HG03135 (cell line): Measurements from ENCODE around the gene SBF1.

Source experiments
- ATAC-seq: cut with Tn5 transposase; IDR thresholded peaks from one replicate; pipeline ENCODE4 v1.9.1; 2021; ENCODE audit warnings: mild to moderate bottlenecking, moderate library complexity; ENCODE audit not compliant: unreplicated experiment

SBF1 gene

GRCh38 chr22:50467773-50468440 is 6.9 kb downstream of the SBF1 start:
- no peak for ATAC-seq

GRCh38 chr22:50467341-50467740 is 7.5 kb downstream of the SBF1 start:
- ATAC-seq: no peak

DNA sequence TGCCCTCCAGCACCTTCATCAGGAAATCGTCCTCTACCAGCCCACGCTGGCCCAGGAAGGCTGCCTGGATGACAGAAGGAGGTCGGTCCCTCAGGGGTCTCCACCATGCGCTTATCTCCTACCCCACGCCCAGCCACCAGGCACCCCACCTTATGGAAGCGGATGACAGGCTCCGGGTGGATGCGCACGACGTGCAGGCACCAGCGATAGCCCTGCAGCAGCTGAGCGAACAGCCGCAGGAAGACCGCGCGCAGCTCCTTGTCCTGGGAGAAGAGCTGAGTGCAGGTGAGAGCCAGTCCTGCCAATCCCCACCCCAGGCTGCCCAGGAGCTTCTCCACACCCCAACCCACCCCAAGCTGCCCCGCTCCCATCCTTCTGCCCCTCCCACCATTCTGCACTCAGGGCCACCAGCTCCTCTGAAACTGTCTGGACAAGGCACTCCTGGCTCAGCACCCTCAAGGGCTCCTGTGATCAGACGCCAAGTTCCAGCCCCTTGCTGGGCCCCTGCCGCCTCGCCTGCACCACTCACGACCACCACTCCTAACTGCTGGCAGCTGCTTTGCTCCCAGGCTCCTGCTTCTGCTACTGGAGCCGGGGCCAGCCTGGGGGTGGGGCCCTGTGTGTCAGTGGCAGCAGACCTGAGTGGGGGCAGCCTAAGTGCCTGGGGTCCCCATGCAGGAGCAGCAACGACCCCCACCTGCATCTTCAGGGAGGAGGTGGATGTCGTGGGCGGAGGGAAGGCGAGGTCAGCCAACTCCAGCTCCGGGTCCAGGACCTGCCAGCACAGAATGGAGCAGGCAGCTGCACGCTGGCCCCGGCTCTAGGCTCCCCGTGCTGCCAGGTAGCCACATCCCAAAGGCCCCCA is 9.5 kb downstream of the SBF1 start:
- no peak for ATAC-seq

- ATAC-seq: no peak
Observed at GRCh38 chr22:50464451-50464850, 10.4 kb downstream of the SBF1 start.

GRCh38 chr22:50463188-50463900 is 11.5 kb downstream of the SBF1 start:
- ATAC-seq: no peak

DNA sequence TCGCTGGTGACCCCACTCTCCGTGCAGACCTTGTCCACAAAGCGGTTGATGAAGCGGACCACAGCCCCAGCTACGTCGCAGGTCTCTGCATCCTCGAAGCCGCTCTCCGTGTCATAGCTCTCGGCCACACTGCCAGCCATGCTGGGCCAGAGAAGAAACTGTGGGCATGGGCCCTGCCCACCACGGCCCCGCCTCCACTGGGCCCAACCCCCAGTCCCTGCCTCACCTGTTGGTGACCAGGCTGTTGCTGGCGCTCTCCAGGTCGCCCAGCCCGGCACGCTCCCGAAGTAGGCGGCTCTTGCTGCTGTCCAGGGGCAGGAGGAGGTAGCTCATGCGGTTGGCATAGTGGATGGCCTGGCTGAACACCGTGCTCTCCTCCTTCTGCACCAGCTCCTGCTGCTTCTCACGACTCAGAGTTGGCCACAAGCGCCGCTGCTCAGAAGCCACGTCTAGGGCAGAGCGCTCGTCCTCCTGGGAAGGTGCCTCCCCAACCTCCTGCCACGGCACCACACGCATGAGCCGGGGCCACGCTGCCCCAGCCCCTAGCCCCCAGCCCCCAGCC is 12.8 kb downstream of the SBF1 start:
- ATAC-seq: no peak

GRCh38 chr22:50461536-50461935 is 13.3 kb downstream of the SBF1 start:
- no peak for ATAC-seq

- ATAC-seq: no peak
Observed at GRCh38 chr22:50460938-50461337, 13.9 kb downstream of the SBF1 start.

DNA sequence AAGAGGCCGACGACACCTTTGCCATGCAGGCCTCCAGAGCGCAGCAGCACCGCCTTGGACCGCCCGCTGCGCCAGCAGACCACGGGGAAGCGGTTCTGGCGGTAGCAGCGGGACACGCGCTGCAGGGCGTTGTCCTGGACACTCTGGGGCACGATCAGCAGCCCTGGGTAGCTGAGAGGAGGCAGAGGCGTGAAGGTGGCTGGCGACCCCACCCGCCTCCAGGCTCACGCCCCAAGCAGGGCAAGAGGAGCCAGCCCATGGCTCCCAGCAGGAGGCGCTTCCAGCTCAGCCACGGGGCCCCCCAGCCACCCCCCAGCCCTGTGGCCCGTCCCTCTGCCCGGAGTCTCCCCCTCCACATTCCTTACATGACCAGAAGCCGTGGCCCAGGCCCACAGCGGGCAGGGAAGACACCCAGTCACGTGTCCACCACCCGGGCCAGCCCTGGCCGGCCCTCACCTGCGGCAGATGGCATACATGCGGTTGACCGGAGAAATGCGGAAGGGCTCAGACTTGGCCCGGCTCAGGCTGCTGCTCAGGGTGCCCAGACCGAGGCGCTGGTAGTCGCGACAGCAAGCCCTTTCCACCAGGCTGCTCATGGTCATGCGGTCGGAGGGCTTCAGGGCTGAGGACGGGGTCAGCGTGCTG is 15.2 kb downstream of the SBF1 start:
- ATAC-seq: no peak

DNA sequence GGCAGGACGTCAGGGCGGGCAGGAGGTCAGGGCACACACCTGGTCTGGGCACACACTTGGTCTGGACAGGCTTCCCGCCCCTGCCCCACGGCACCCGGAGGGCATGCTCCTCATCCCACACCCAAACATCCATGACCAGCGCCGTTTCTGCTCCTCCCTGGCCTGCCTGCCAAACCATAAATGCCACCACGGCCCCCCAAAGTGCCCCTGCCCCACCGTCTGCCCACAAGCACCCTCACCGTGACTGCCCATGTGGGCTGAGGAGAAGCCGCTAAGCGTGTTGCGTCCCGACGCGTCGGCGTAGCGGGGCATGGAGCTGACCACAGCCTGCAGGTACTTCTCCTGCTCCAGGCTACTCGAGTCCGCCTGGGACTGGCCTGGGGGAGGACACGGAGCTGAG is 15.8 kb downstream of the SBF1 start:
- no peak for ATAC-seq

GRCh38 chr22:50456466-50457234 is 18.2 kb downstream of the SBF1 start:
- no peak for ATAC-seq

GRCh38 chr22:50456026-50456425 is 18.8 kb downstream of the SBF1 start:
- ATAC-seq: no peak

GRCh38 chr22:50455201-50455600 is 19.6 kb downstream of the SBF1 start:
- no peak for ATAC-seq

DNA sequence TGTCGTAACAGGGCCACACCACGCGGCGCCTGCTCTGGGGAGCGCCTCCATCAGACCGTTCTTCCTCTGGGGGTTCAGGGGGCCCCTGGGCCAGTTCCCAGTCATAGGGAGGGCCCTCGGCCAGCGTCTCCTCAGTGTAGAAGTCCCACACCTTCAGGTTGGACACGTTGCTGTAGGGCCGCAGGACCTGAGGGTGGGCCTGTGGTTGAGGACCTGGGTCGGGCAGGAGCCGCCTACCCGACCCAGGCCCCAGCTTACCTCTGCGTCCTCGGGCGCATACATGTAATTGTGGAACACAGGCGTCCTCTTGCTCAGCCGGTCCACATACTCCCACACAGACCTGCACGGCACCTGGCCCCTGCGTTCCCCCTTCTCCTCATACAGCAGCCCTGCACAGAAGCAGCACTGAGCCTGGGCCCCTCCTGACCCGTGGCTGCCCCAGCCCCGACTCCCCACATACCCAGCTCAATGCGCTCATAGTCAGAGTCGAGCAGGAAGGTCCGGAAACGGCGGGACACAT is 20.2 kb downstream of the SBF1 start:
- ATAC-seq: no peak

DNA sequence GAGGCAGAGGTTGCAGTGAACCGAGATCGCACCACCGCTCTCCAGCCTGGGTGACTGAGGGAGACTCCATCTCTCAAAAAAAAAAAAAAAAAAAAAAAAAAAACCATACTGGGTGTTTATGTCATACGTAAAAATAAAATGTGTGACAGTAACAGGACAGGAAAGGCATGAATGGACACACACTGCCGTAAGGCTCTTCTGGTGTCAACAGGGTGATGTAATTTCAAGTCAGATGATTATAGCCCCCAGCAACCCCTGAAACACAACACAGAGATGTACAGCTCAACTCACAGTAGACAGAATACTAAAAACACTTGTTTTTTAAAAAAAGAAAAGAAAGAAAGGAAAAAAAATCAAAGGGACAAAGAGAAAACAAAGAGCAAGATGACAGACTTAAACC is 22.2 kb downstream of the SBF1 start:
- ATAC-seq: no peak

DNA sequence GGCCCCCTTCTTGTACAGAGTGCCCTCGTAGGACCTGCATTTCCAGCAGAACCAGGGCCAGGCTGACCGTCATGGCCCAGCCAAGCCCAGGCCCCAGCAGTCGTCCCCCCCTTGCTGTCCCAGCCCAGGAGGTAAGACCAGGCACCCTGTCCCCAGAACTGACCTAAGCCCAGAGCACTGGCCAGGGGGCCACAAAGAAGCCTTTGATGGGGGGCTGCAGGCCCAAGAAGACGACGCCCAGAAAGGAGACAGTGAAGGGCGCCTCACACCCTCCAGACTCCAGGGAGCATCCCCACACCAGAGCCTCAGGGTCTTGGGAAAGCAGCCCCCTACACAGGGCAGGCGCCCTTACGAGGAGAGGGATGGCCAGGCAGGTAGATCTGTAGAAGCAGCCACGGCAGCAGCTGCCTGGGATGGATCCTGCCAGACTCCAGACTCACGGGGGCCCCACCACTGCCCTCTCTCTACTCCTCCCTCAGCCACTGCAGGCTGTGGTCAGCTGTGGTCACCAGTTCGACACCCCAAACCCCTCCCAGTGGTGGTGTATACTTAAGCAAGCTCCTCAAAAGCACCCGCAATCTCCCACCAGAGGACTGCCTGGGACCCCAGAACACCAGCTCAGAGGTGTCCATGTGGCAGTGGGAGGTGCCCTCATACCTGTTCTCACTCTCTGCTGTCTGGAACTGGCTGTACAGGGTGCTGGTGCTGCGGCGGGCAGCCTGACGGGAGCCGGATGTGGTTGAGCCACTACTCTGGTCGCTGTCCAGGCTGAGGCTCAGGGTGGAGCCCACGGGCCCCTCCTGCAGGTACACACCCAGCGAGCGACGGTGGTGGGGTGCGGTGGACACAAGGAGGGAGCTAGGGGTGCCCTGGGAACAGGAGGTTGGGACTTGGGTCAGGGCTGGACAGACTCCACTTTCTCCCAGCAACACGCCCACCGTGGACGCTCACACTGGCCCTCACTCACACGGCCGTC is 27.0 kb downstream of the SBF1 start:
- ATAC-seq: no peak

GRCh38 chr22:50446708-50447575 is 27.9 kb downstream of the SBF1 start:
- ATAC-seq: no peak
